ENCODE results near the gene DLK1. TPM values are rescaled to one million over a fixed set of nuclear protein-coding genes. Genes with fewer than 3 reads are reported as not detected.
A peak's percentile ranks its signal among the peaks of the same experiment; 100 is the strongest.

The DLK1 gene
- total and polyA plus RNA-seq, 11 donors: 1.4 to 52.4 (median 9.3) TPM

- intact Hi-C loops (cut with DNase I): no loop called here
- peaks cover 0 to 4% (median 0%) of the 10 kb centered on the region in 9 donors for H3K27me3 ChIP-seq
- no peak for ATAC-seq
- WGBS, 4 donors: 92 to 94% (median 93%) methylated on average over 10 of the region's 10 CpGs
- no peaks in the 10 kb centered on the region for H3K36me3 ChIP-seq
- H3K4me1 ChIP-seq: no peaks in the 10 kb centered on the region
- peak in 1 of 5 donors; percentile 1 for DNase-seq
- no peak overlapping the region for H3K27ac ChIP-seq
- no peaks in the 10 kb centered on the region for H3K9me3 ChIP-seq
- no peak for TF ChIP-seq CTCF (IDR thresholded peaks at IDR 0.05)
- no peak for TF ChIP-seq POLR2A (IDR thresholded peaks at IDR 0.05)
- no peak overlapping the region for H3K4me3 ChIP-seq
Measured at GRCh38 chr14:100749967-100750597, 23.4 kb downstream of the DLK1 start.

GRCh38 chr14:100750762-100751699, 24.3 kb downstream of the DLK1 start:
- Histone ChIP-seq H3K4me1 (no peaks in the 10 kb centered on the region), H3K4me3 (no peak overlapping the region), H3K9me3 (no peaks in the 10 kb centered on the region), H3K36me3 (no peaks in the 10 kb centered on the region), H3K27ac (no peak overlapping the region), H3K27me3 (peaks cover 0 to 8% (median 0%) of the 10 kb centered on the region in 9 donors)
- TF ChIP-seq POLR2A (IDR thresholded peaks at IDR 0.05) (no peak), CTCF (IDR thresholded peaks at IDR 0.05) (no peak)
- no peak for ATAC-seq
- intact Hi-C loops (cut with DNase I): no loop called here
- peak in 2 of 5 donors; percentile 2 to 6 for DNase-seq
- WGBS, 4 donors: 82 to 90% (median 87%) methylated on average over 17 of the region's 17 CpGs

GRCh38 chr14:100754020-100754419, 27.3 kb downstream of the DLK1 start:
- DNase-seq (peak in 2 of 5 donors; percentile 3 to 4), ATAC-seq (no peak)
- H3K27ac ChIP-seq: no peak overlapping the region
- no peaks in the 10 kb centered on the region for H3K4me1 ChIP-seq
- H3K9me3 ChIP-seq: no peaks in the 10 kb centered on the region
- peaks cover 0 to 8% (median 0%) of the 10 kb centered on the region in 9 donors for H3K27me3 ChIP-seq
- intact Hi-C loops (cut with DNase I): no loop called here
- no peaks in the 10 kb centered on the region for H3K36me3 ChIP-seq
- no peak overlapping the region for H3K4me3 ChIP-seq
- TF ChIP-seq POLR2A (IDR thresholded peaks at IDR 0.05) (no peak), CTCF (IDR thresholded peaks at IDR 0.05) (no peak)
- WGBS, 4 donors: 24 to 64% (median 37%) methylated on average over 1 of the region's 1 CpG

- ATAC-seq (no peak), DNase-seq (no peak)
- intact Hi-C loops (cut with DNase I): no loop called here
- 81 to 89% (median 83%) methylated on average over 1 of the region's 1 CpG for WGBS, 4 donors
- Histone ChIP-seq H3K27ac (no peak overlapping the region), H3K36me3 (no peaks in the 10 kb centered on the region), H3K4me3 (no peak overlapping the region), H3K27me3 (peaks cover 0 to 5% (median 0%) of the 10 kb centered on the region in 9 donors), H3K4me1 (no peaks in the 10 kb centered on the region), H3K9me3 (no peaks in the 10 kb centered on the region)
- TF ChIP-seq CTCF (IDR thresholded peaks at IDR 0.05) (no peak), POLR2A (IDR thresholded peaks at IDR 0.05) (no peak)
Measured at GRCh38 chr14:100755649-100756048, 29.0 kb downstream of the DLK1 start.

Data from heart left ventricle (tissue), 16 donors.